Karpas-422 (cell line): ENCODE results near the gene NLRP1. TPM values are rescaled to one million over a fixed set of nuclear protein-coding genes. Genes with fewer than 3 reads are reported as not detected.

ENCODE experiments used
- DNase-seq: peaks from one replicate; pipeline ENCODE4 v3.0.0-alpha.2; 2015
- H2AFZ ChIP-seq: fragments of 200-600 bp; sonication (generic); 2 replicates; pipeline ENCODE4 v1.6.1; 2014; ENCODE audit warnings: antibody characterized with exemption, low read length, mixed read lengths
- H3K27ac ChIP-seq: fragments of 200-600 bp; sonication (generic); 2 replicates; pipeline ENCODE4 v1.5.1; 2014; ENCODE audit warnings: mild to moderate bottlenecking, low read length, moderate library complexity
- H3K27me3 ChIP-seq: fragments of 200-600 bp; sonication (generic); 2 replicates; pipeline ENCODE4 v1.6.1; 2014; ENCODE audit warnings: low read length, mixed read lengths
- H3K36me3 ChIP-seq: fragments of 200-600 bp; sonication (generic); 2 replicates; pipeline ENCODE4 v1.6.1; 2014; ENCODE audit warnings: low read length, mixed read lengths; ENCODE audit not compliant: insufficient read depth
- H3K4me1 ChIP-seq: fragments of 200-600 bp; sonication (generic); 2 replicates; pipeline ENCODE4 v1.6.1; 2014; ENCODE audit warnings: mild to moderate bottlenecking, low read length, mixed read lengths
- H3K4me2 ChIP-seq: fragments of 200-600 bp; sonication (generic); 2 replicates; pipeline ENCODE4 v1.6.1; 2014; ENCODE audit warnings: low read length, low read depth, mild to moderate bottlenecking; ENCODE audit not compliant: poor library complexity, severe bottlenecking
- H3K4me3 ChIP-seq: fragments of 200-600 bp; sonication (generic); 2 replicates; pipeline ENCODE4 v1.5.1; 2014; ENCODE audit warnings: mild to moderate bottlenecking, antibody characterized with exemption, low read length, mixed read lengths
- H3K79me2 ChIP-seq: fragments of 200-600 bp; sonication (generic); 2 replicates; pipeline ENCODE4 v1.6.1; 2014; ENCODE audit warnings: mild to moderate bottlenecking, low read length, mixed read lengths
- H3K9ac ChIP-seq: fragments of 200-600 bp; sonication (generic); 2 replicates; pipeline ENCODE4 v1.6.0; 2014; ENCODE audit warnings: low read length
- H3K9me2 ChIP-seq: fragments of 200-600 bp; sonication (generic), shearing (Covaris generic); replicated peaks from 2 replicates; pipeline ENCODE4 v1.6.0; 2014; ENCODE audit warnings: mild to moderate bottlenecking, low read length, moderate library complexity; ENCODE audit not compliant: insufficient read depth
- H3K9me3 ChIP-seq: fragments of 300-700, 200-600 bp; sonication (generic); 2 replicates; pipeline ENCODE4 v1.6.1; 2014; ENCODE audit warnings: low read length, mixed read lengths
- H4K20me1 ChIP-seq: fragments of 200-600 bp; sonication (generic); 2 replicates; pipeline ENCODE4 v1.6.1; 2014; ENCODE audit warnings: mild to moderate bottlenecking, antibody characterized with exemption, low read length, low read depth; ENCODE audit not compliant: insufficient read depth
- total RNA-seq: library from RNA; depleted of rRNA; stranded (reverse); fragments of >200 nt; shearing (Covaris generic); gene quantifications from 2 replicates; pipeline ENCODE4 v1.2.3, GENCODE V29; 2014; ENCODE audit warnings: low replicate concordance

The NLRP1 gene
- total RNA-seq, 1 experiment from 2014 or later: 1.5 TPM

DNA sequence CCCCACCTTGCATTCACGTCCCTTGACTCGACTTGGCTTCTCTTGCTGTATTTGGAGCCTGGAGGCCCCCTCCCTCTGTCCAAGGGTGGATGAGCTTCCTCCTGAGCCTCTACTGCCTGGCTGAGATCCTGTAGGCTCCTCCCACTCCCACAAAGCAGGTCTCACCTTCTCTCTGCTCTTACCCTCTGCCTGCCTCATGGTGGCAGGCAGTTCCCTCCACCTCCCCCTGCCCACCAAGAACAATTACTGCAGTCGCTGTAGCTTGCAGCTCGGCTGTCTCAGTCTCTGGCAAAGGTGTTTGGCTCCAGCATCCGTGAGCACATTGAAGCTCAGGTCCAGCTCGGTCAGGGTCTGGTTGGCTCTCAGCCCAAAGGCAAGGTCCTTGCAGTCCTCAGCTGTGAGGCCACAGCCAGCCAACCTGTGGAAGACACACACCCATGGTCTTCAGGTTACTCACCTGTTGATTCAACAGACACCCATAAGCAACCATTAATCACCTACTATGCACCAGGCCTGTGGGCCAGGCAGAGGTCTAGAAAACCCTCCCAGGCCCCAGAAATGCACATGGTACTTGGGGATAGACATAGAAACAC lies 42.6 kb downstream of the NLRP1 start:
- no peaks in the 10 kb centered on the region for H3K4me1 ChIP-seq
- no peaks in the 10 kb centered on the region for H3K36me3 ChIP-seq
- H3K4me3 ChIP-seq: no peak overlapping the region
- H3K4me2 ChIP-seq: no peak overlapping the region
- no peak overlapping the region for H3K9ac ChIP-seq
- no peaks in the 10 kb centered on the region for H3K9me2 ChIP-seq
- no peaks in the 10 kb centered on the region for H3K9me3 ChIP-seq
- no peaks in the 10 kb centered on the region for H3K27me3 ChIP-seq
- H4K20me1 ChIP-seq: no peaks in the 10 kb centered on the region
- no peak overlapping the region for H3K27ac ChIP-seq
- no peak for DNase-seq
- H3K79me2 ChIP-seq: no peaks in the 10 kb centered on the region
- H2AFZ ChIP-seq: no peak overlapping the region

DNA sequence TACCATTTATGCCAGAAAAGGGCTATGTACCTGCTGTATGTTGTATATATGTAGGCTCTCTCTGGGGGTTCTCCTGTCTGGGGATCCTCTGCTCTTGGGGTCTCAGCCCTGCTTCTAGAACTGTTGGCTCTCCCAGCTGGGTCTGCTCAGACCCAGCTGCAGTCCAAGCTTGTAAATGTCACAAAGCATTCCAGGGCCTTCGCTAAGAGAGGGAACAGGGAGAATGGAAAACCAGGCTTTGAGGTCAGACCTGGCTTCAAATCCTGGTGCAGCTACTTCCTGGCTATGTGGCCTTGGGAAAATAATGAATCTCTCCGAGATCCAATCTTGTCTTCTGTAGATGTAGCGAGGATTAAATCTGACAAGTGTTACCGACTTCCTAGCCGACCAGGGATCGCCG lies 44.0 kb downstream of the NLRP1 start:
- H3K4me3 ChIP-seq: no peak overlapping the region

DNA sequence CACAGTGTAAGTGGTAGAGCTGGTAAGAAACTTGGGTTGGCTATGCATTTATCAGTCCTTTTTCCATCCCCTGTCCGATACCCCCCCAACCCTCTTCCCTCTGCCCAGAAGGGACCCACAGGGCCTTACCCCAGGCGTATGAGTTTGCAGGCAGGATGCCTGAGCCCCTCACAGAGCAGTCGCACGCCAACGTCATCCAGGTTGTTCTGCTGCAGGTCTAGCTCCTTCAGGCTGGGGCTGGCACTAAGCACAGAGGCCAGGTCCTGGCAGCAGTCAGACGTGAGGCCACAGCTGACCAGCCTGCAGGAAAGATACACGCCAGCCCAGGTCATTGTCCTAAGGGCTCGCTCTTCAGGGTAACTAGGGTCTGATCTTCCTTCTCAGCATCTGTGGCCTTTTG lies 45.0 kb downstream of the NLRP1 start:
- Histone ChIP-seq H3K27ac (no peak overlapping the region), H3K9ac (no peak overlapping the region), H3K4me2 (no peak overlapping the region), H4K20me1 (no peaks in the 10 kb centered on the region), H3K9me3 (no peaks in the 10 kb centered on the region), H3K36me3 (no peaks in the 10 kb centered on the region), H3K79me2 (no peaks in the 10 kb centered on the region), H3K4me1 (no peaks in the 10 kb centered on the region), H3K9me2 (no peaks in the 10 kb centered on the region), H3K27me3 (no peaks in the 10 kb centered on the region), H2AFZ (no peak overlapping the region), H3K4me3 (no peak overlapping the region)
- no peak for DNase-seq

More for the DNA sequence above, 44.0 kb downstream of the NLRP1 start:
- no peaks in the 10 kb centered on the region for H3K9me3 ChIP-seq
- DNase-seq: no peak
- H3K9me2 ChIP-seq: no peaks in the 10 kb centered on the region
- no peaks in the 10 kb centered on the region for H3K27me3 ChIP-seq
- H2AFZ ChIP-seq: no peak overlapping the region
- H3K79me2 ChIP-seq: no peaks in the 10 kb centered on the region
- H3K36me3 ChIP-seq: no peaks in the 10 kb centered on the region
- H4K20me1 ChIP-seq: no peaks in the 10 kb centered on the region
- H3K9ac ChIP-seq: no peak overlapping the region
- H3K4me1 ChIP-seq: no peaks in the 10 kb centered on the region
- H3K27ac ChIP-seq: no peak overlapping the region
- H3K4me2 ChIP-seq: no peak overlapping the region

DNA sequence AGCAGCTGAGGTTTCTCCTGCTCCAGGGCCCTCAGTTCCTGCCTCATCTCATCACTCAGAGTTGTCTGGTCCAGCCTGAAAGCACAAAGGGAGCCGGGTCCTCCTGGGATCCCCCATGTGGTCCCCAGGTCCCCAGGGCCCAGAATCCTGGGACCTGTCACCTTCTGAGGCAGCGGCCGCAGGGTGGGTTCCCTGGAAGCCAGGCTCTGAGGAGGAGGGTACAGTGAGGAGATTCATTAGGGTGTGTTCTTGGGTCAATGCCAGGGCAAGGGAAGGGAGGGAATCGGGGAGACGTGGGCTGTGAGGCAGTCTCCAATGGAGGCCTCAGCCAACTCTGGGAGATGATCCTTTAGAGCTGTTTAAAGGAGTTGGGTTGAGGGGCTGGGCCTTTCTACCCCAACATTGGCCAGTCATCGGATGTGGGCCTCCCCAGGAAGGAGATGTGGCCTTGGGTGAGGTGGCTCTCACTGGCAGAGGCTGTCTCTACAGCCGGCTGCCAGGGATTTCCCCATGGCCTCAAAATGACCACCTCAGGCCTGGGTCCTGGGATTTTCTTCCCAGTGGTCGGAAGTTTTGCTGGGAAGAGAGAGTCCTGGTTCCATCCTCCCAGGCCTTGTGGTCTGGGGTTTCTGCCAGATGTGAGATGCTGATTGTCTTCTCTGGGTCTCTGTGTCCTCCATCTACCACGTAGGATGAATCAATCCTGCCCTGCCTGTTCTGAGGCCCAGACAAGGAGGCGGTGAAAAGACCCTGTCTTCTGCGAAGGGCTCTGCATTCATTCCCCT lies 47.3 kb downstream of the NLRP1 start:
- Histone ChIP-seq H3K4me2 (no peak overlapping the region), H3K9me2 (no peaks in the 10 kb centered on the region), H3K36me3 (no peaks in the 10 kb centered on the region), H3K27me3 (no peaks in the 10 kb centered on the region), H4K20me1 (no peaks in the 10 kb centered on the region), H3K4me3 (no peak overlapping the region), H3K9ac (no peak overlapping the region), H3K9me3 (no peaks in the 10 kb centered on the region), H3K79me2 (no peaks in the 10 kb centered on the region), H3K4me1 (no peaks in the 10 kb centered on the region), H3K27ac (no peak overlapping the region), H2AFZ (no peak overlapping the region)
- no peak for DNase-seq

DNA sequence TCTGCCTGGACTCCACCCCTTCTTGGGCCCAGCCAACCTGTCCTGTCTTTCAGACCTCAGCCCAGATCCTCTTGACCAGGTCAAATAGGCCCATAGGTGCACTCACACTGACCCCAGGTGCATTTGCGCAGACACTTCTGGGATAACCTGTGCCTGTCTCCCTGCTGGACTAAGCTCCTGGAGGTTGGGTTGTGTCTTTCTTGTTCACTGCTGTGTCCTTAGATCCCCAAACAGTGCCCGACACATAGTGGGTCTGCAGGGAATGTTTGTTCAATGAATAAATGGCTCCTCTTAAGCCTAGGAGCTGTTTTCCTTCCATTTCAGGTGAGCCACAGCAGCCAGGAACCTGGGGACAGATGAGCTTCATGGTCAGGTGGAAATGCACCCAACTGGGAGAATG lies 48.9 kb downstream of the NLRP1 start:
- Histone ChIP-seq H3K4me1 (no peaks in the 10 kb centered on the region), H3K4me3 (no peak overlapping the region), H3K27me3 (no peaks in the 10 kb centered on the region), H3K9ac (no peak overlapping the region), H3K9me2 (no peaks in the 10 kb centered on the region), H3K79me2 (no peaks in the 10 kb centered on the region), H2AFZ (no peak overlapping the region), H3K36me3 (no peaks in the 10 kb centered on the region), H3K9me3 (no peaks in the 10 kb centered on the region), H3K27ac (no peak overlapping the region), H4K20me1 (no peaks in the 10 kb centered on the region), H3K4me2 (no peak overlapping the region)
- DNase-seq: no peak

DNA sequence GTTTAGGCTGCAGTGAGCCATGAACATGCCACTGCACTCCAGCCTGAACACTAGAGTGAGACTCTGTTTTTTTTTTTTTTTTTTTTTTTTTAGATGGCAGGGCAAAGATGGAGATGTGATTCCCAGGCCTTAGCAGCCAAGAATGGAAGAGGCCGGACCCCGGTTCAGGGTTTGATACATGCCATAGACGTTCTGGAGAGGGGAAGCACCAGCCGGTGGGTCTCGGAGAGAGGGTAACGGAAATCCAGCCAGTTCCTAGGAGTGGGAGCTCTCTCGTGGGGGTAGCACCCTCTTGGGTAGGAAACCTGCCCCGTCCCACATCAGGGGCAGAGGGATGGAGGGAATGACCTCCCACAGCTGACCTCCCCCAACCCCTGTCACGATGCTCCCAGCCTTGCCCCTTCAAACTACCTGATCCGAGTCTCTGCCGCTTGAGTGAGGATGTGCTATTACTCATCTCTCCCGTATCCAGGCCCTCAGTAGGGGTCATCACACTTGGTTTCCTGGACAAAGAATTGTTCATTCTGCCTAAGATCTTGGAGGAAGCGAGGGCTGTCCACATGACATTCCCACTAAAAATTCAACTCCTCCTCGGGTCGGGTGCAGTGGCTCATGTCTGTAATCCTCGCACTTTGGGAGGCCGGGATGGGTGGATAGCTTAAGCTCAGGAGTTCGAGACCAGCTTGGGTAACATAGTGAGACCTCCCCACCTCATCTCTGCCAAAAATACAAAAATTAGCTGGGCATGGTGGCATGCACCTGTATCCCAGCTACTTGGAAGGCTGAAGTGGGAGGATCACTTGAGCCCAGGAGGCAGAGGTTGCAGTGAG lies 50.6 kb downstream of the NLRP1 start:
- Histone ChIP-seq H3K9me2 (no peaks in the 10 kb centered on the region), H3K79me2 (no peaks in the 10 kb centered on the region), H3K27ac (no peak overlapping the region), H3K4me2 (no peak overlapping the region), H3K4me1 (no peaks in the 10 kb centered on the region), H3K9ac (no peak overlapping the region), H3K36me3 (no peaks in the 10 kb centered on the region), H3K27me3 (no peaks in the 10 kb centered on the region), H3K4me3 (no peak overlapping the region), H4K20me1 (no peaks in the 10 kb centered on the region), H3K9me3 (no peaks in the 10 kb centered on the region), H2AFZ (no peak overlapping the region)
- DNase-seq: no peak

DNA sequence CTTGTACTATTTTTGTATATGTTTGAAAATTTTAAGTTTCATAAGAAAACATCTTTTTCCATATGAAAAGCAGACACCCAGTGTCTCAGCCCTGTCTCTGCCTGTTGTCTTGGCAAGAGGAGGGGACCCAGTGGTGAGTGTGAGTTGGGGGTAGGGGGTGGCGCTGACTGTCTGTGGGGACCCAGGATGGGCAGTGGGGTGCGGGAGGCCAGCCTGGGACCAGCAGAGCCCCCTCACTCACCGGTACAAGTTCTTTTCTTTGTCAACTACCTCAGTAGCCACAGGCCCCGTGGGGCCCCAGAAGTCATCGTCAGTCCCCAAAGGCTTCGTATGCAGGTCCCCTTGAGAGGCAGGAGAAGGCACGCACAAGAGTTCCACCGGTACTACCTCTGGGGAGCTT lies 51.7 kb downstream of the NLRP1 start:
- Histone ChIP-seq H3K9me2 (no peaks in the 10 kb centered on the region), H3K27ac (no peak overlapping the region), H3K36me3 (no peaks in the 10 kb centered on the region)

DNA sequence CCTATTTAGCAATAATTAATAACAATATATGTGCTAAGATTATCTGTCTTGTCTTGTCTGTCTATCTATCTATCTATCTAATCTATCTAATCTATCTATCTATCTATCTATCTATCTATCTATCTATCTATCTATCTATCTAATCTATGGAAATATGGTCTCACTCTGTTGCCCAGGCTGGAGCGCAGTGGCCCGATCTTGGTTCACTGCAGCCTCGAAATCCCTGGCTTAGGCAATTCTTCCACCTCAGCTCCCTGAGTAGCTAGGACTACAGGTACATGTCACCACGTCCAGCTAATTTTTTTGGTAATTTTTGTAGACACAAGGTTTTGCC lies 53.3 kb downstream of the NLRP1 start:
- no peak overlapping the region for H3K9ac ChIP-seq
- no peaks in the 10 kb centered on the region for H3K9me2 ChIP-seq
- H2AFZ ChIP-seq: no peak overlapping the region
- no peak overlapping the region for H3K27ac ChIP-seq
- H4K20me1 ChIP-seq: no peaks in the 10 kb centered on the region
- H3K79me2 ChIP-seq: no peaks in the 10 kb centered on the region
- no peak overlapping the region for H3K4me3 ChIP-seq
- no peaks in the 10 kb centered on the region for H3K4me1 ChIP-seq
- H3K27me3 ChIP-seq: no peaks in the 10 kb centered on the region
- no peaks in the 10 kb centered on the region for H3K36me3 ChIP-seq
- no peak overlapping the region for H3K4me2 ChIP-seq
- no peak for DNase-seq
- H3K9me3 ChIP-seq: no peaks in the 10 kb centered on the region

More for the DNA sequence above, 51.7 kb downstream of the NLRP1 start:
- Histone ChIP-seq H3K4me2 (no peak overlapping the region), H2AFZ (no peak overlapping the region), H4K20me1 (no peaks in the 10 kb centered on the region), H3K4me3 (no peak overlapping the region), H3K4me1 (no peaks in the 10 kb centered on the region), H3K9me3 (no peaks in the 10 kb centered on the region), H3K27me3 (no peaks in the 10 kb centered on the region), H3K9ac (no peak overlapping the region), H3K79me2 (no peaks in the 10 kb centered on the region)
- DNase-seq: no peak
